Osteoblast (primary cell): ENCODE data around the gene NUMB. TPM values are rescaled to one million over a fixed set of nuclear protein-coding genes. Genes with fewer than 3 reads are reported as not detected.

ENCODE experiments used
- DNase-seq: peaks from one replicate; pipeline ENCODE4 v3.0.0; 2011; ENCODE audit warnings: low spot score, mixed read lengths; ENCODE audit not compliant: insufficient read length; ENCODE audit errors: missing footprints
- H2AFZ ChIP-seq: 2 replicates; pipeline ENCODE4 v1.6.0; 2011; ENCODE audit warnings: mild to moderate bottlenecking, low read length
- H3K27ac ChIP-seq: 2 replicates; pipeline ENCODE4 v1.5.1; 2011; ENCODE audit warnings: mild to moderate bottlenecking, low read depth, low read length, moderate library complexity
- H3K27me3 ChIP-seq: 2 replicates; pipeline ENCODE4 v1.6.0; 2012; ENCODE audit warnings: mild to moderate bottlenecking, control low read depth, inconsistent platforms, low read length, moderate library complexity; ENCODE audit not compliant: insufficient read depth
- H3K36me3 ChIP-seq: 2 replicates; pipeline ENCODE4 v1.5.1; 2011; ENCODE audit warnings: mild to moderate bottlenecking, low read length, control low read depth, moderate library complexity; ENCODE audit not compliant: insufficient read depth
- H3K4me1 ChIP-seq: 2 replicates; pipeline ENCODE4 v1.5.1; 2011; ENCODE audit warnings: mild to moderate bottlenecking, low read length, control low read depth, moderate library complexity; ENCODE audit not compliant: insufficient read depth
- H3K4me2 ChIP-seq: 2 replicates; pipeline ENCODE4 v1.6.0; 2011; ENCODE audit warnings: mild to moderate bottlenecking, low read length; ENCODE audit not compliant: insufficient read depth
- H3K4me3 ChIP-seq: fragments of 200-600 bp; sonication (generic); 3 replicates; pipeline ENCODE4 v1.5.1; 2012; ENCODE audit warnings: mild to moderate bottlenecking, low read length, inconsistent platforms; ENCODE audit not compliant: insufficient read depth
- H3K79me2 ChIP-seq: 2 replicates; pipeline ENCODE4 v1.6.0; 2012; ENCODE audit warnings: mild to moderate bottlenecking, low read length, control low read depth, inconsistent platforms; ENCODE audit not compliant: insufficient read depth
- H3K9me3 ChIP-seq: 2 replicates; pipeline ENCODE4 v1.5.1; 2011; ENCODE audit warnings: low read depth, low read length, control low read depth
- H4K20me1 ChIP-seq: 2 replicates; pipeline ENCODE4 v1.6.0; 2012; ENCODE audit warnings: mild to moderate bottlenecking, low read length, control low read depth; ENCODE audit not compliant: insufficient read depth
- CTCF ChIP-seq: IDR thresholded peaks from 2 replicates; pipeline ENCODE4 v1.5.1; 2011; ENCODE audit warnings: mild to moderate bottlenecking, low read depth, low read length, moderate library complexity; ENCODE audit errors: extremely low read depth
- total RNA-seq: library from RNA; depleted of rRNA; stranded (reverse); fragments of >200 nt; gene quantifications from 2 replicates; pipeline ENCODE4 v1.2.3, GENCODE V29; 2012

Gene NUMB
- total RNA-seq, 1 donor: 52.5 TPM

GRCh38 chr14:73467800-73468199 is 9.5 kb upstream of the NUMB start:
- peak overlapping the region; percentile 81 for H3K27ac ChIP-seq
- DNase-seq: peak; percentile 78
- H3K9me3 ChIP-seq: no peaks in the 10 kb centered on the region
- no peaks in the 10 kb centered on the region for H3K36me3 ChIP-seq
- no peaks in the 10 kb centered on the region for H3K79me2 ChIP-seq
- peaks cover 65% of the 10 kb centered on the region for H3K4me1 ChIP-seq
- H3K27me3 ChIP-seq: no peaks in the 10 kb centered on the region
- H3K4me3 ChIP-seq: no peak overlapping the region
- H2AFZ ChIP-seq: peak overlapping the region; percentile 72
- peak overlapping the region; percentile 44 for H3K4me2 ChIP-seq
- TF ChIP-seq CTCF: no peak
- no peaks in the 10 kb centered on the region for H4K20me1 ChIP-seq

DNA sequence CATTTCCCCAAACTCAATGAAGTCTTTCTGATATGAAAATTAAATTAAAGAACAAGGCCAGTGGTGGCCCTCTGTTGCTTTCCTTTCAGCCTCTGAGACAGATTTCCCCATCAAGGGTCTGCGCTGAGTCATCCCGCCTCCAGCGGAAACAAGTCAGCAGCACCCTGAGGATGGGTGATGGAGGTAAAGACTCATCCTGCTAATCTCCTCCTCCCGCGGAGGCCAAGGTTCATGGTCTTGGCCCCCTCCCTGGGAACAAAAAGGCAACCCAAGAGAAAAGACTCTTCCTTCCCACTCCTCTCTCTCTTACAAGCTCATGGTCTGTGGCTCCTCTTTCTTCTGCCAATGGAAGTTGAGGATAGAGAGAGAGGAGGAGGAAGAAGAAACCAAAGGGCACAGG is 9.0 kb upstream of the NUMB start:
- Histone ChIP-seq H3K4me3 (no peak overlapping the region), H3K27ac (peak overlapping the region; percentile 81), H2AFZ (peak overlapping the region; percentile 72), H3K27me3 (no peaks in the 10 kb centered on the region), H4K20me1 (no peaks in the 10 kb centered on the region), H3K79me2 (no peaks in the 10 kb centered on the region), H3K4me1 (peaks cover 70% of the 10 kb centered on the region), H3K36me3 (no peaks in the 10 kb centered on the region), H3K4me2 (peak overlapping the region; percentile 44), H3K9me3 (no peaks in the 10 kb centered on the region)
- no peak for TF ChIP-seq CTCF
- DNase-seq: no peak

GRCh38 chr14:73466861-73467260 is 8.5 kb upstream of the NUMB start:
- no peak overlapping the region for H2AFZ ChIP-seq
- no peaks in the 10 kb centered on the region for H3K9me3 ChIP-seq
- peaks cover 1% of the 10 kb centered on the region for H3K79me2 ChIP-seq
- no peak overlapping the region for H3K4me3 ChIP-seq
- no peaks in the 10 kb centered on the region for H3K36me3 ChIP-seq
- peaks cover 75% of the 10 kb centered on the region for H3K4me1 ChIP-seq
- TF ChIP-seq CTCF: no peak
- peak overlapping the region; percentile 81 for H3K27ac ChIP-seq
- no peak for DNase-seq
- H4K20me1 ChIP-seq: no peaks in the 10 kb centered on the region
- no peaks in the 10 kb centered on the region for H3K27me3 ChIP-seq
- H3K4me2 ChIP-seq: no peak overlapping the region

DNA sequence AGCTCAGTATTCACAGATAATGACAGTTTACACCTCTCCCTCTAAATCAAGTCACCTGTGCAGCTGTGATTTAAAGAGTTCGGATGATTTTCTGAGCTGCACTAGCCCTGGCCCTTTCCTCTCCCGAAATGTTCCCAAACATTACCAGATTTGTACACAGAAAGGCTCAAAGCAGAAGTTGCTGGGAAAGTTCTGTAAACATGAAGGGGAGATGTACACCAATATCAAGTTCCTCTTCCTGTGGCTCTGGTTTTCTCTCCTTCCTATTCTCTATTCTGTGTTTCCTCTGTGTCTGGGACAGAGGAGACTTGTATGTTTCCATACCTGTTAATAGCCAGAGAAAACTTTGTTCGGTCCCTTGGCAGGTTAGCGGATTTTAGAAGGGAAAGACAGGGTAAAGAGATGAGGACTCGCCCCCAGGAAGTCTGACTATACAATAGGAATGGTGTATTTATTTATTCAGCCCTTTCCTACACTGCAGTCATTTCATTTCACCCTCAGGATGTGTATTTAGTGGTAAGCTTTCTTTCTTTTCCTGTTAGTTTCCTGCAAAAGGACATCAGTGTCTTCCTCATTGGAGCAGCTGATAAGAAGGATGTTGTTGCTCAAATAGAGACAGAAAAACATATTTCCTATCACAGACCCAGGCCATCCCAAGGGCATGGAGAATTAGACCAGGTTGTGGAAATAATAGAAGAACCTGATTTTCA is 7.6 kb upstream of the NUMB start:
- peaks cover 8% of the 10 kb centered on the region for H3K79me2 ChIP-seq
- no peak for TF ChIP-seq CTCF
- H3K4me2 ChIP-seq: peak overlapping the region; percentile 49
- H2AFZ ChIP-seq: peak overlapping the region; percentile 79
- no peaks in the 10 kb centered on the region for H4K20me1 ChIP-seq
- H3K4me3 ChIP-seq: peak overlapping the region; percentile 24
- H3K36me3 ChIP-seq: no peaks in the 10 kb centered on the region
- peak overlapping the region; percentile 59 for H3K27ac ChIP-seq
- DNase-seq: no peak
- H3K27me3 ChIP-seq: no peaks in the 10 kb centered on the region
- H3K9me3 ChIP-seq: no peaks in the 10 kb centered on the region
- peaks cover 84% of the 10 kb centered on the region for H3K4me1 ChIP-seq
